Activated naive CD4-positive, alpha-beta T cell treated with Interleukin-2 at 50 U/mL for 16 hours (primary cell): ENCODE results near the gene MCCD1.
A peak's percentile ranks its signal among the peaks of the same experiment; 100 is the strongest.

Experiments used
- DNase-seq: peaks from one replicate; pipeline ENCODE4 v3.0.0-alpha.2; 2020

The MCCD1 gene

GRCh38 chr6:31513456-31514165, 15.2 kb upstream of the MCCD1 start:
- DNase-seq, result no peak

DNA sequence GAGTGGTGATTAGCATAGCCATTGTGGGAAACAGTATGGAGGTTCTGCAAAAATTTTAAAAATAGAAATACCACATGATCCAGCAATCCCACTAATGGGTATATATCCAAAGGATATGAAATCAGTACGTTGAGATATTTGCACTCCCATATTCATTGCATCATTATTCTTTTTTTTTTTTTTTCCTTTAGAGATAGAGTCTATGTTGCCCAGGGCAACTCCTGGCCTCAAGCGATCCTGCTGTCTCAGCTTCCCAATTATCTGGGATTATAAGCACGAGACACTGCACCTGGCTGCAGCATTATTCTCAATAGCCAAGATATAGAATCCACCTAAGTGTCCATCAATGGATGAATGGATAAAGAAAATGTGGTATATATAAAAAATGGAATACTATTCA, 6.9 kb upstream of the MCCD1 start:
- no peak for DNase-seq

- DNase-seq, result no peak
Observed at GRCh38 chr6:31525553-31525931, 3.2 kb upstream of the MCCD1 start.

DNA sequence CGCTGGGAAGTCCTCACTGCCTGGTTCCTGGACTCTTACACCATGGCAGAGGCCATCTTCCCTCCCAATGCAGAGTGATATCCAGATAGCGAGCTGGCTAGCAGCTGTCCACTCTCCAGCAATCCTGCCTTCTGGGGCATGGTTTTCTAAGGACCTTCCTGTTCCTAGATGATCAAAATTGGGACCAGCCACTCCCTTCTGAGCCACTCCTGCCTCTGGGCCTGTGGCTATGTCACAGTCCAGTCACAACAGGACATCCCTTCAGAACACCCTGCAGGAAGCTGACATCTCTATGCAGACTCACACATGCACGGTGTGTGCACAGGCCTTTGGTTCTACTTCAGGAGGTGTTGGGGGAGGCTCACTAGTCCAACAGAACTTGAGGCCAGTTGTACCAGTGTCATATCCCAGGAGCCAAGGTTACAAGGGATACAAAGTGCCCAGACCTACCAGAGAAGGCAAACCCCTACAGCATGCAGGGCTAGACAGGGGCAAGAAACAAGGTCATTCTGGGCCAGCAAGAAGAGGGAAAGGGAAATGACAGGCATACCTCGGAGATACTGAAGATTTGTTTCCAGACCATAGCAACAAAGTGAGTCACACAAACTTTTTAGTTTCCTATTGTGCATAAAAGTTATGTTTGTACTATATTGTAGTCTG, 2.7 kb upstream of the MCCD1 start:
- no peak for DNase-seq

GRCh38 chr6:31528307-31528777, 420 bp upstream of the MCCD1 start:
- DNase-seq, result no peak

DNA sequence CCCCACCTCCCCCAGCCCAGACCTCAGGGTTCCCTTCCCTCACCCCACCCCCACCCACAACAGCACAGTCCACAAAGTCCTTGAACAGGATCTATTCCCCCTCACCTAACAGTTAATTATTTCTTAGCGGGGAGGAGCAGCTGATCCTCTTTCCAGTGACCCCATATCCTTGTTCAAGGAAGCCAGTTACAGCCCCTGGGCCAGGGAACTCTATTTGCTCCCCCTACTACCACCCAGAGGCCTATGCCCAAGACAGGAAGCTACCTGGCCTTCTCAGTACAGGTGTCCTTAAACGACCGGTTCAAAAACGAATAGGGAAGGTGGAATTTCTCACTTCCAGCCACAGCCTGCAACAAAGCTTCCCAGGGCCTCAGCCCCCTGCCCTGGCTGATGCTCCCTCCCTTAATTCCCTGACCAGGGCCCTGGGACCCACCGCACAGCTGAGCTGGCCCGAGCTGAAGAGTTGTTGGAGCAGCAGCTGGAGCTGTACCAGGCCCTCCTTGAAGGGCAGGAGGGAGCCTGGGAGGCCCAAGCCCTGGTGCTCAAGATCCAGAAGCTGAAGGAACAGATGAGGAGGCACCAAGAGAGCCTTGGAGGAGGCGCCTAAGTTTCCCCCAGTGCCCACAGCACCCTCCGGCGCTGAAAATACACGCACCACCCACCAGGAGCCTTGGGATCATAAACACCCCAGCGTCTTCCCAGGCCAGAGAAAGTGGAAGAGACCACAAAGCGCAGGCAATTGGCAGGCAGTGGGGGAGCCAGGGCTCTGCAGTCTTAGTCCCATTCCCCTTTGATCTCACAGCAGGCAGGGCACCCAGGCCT, 778 bp downstream of the MCCD1 start:
- no peak for DNase-seq

- no peak for DNase-seq
Observed at GRCh38 chr6:31530659-31531058, 1.9 kb downstream of the MCCD1 start.

GRCh38 chr6:31531162-31531561, 2.4 kb downstream of the MCCD1 start:
- DNase-seq, result no peak

DNA sequence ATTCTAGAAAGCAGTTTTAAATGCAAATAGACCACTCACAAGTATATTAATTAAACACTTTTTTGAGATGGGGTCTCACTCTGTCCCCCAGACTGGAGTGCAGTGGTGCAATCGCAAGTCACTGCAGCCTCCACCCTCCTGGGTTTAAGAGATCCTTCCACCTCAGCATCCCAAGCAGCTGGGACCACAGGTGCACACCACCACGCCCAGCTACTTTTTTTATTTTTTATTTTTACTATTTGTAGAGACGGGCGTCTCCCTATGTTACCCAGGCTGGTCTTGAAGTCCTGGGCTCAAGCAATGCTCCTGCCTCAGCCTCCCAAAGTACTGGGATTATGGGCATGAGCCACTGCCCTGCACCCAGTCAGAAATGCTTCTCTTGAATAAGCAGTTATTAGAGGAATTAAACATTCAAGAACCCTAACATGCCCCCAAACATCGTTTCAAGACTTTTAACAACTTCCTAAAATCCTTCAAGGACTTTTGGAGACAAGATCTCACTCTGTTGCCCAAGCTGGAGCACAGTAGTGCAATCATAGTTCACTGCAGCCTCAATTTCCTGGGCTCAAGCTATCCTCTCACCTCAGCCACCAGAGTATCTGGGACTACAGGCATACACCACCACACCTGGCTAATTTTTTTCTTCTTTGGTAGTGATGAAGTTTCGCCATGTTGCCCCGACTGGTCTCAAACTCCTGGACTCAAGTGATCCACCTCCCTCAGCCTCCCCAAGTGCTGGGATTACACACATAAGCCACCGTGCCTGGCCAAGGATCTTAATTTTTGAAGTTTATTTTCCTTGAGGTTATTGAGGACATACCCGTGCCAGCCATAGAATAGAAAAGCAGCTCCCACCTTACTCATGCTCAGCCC, 3.2 kb downstream of the MCCD1 start:
- DNase-seq, result no peak

- DNase-seq, result no peak
Observed at GRCh38 chr6:31532644-31533454, 4.1 kb downstream of the MCCD1 start.

- DNase-seq, result no peak
Observed at GRCh38 chr6:31533455-31533841, 4.7 kb downstream of the MCCD1 start.

GRCh38 chr6:31534011-31534410, 5.2 kb downstream of the MCCD1 start:
- no peak for DNase-seq

- no peak for DNase-seq
Observed at GRCh38 chr6:31534521-31535040, 5.8 kb downstream of the MCCD1 start.

DNA sequence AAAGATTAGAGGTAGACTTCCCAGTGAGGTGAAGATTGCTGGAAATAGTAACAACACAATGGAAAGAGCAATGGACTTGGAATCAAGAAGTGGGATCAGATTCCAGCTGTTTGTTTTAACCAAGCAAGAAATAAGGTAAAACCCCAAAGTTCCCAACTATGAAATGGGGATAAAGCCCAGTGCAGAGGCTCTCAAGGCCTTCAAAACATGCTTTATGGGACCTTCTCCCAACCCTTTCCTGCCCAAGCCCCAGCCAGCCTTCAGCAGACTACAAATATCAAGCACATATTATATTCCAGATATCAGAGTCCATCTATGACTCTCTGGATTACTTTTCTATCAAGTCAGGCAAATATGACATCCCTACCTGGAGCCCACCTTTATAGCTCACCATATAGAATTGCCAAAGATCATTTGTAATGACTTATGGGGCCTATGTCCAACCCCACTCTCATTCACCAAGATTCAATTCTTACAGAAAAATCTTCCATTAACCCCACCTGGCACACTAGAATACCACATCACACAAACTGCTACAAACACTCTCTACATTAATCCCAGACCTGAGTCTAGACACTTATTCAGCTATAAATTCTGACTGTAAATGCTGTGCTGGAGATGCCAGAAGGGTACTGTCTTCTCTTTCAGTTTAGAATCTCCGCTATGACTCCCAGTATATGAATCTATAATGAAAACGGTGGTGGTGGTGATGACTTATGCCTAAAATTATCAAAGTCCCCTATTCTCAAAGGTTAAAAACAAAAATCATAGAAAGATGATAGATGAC, 7.0 kb downstream of the MCCD1 start:
- DNase-seq, result no peak

DNA sequence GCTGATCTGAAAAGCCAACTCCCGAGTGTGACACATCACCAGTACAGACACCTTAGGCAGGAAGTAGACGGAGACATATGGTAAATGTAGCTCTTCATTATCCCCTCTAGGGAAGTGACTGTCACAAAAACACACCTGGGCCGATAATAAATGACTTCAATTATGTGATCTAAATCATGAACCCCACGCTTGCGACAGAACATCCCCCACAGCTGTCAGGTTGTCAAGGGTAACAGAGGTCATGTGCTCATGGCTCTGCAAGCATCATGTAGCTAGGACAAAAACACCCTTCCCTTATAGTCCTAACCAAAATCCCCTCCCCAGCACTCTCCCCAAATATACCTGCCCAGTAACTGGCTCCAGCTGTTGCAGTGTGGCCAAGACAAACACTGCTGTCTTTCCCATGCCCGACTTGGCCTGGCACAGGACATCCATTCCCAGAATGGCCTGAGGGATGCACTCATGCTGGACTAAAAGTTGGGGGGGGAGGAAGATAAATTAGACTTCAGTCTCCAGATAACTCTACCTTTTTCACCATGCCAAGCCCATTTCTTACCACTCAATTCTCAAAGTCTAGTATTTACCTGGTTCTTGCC, 10.1 kb downstream of the MCCD1 start:
- DNase-seq, result no peak

GRCh38 chr6:31540640-31541039, 11.9 kb downstream of the MCCD1 start:
- no peak for DNase-seq

DNA sequence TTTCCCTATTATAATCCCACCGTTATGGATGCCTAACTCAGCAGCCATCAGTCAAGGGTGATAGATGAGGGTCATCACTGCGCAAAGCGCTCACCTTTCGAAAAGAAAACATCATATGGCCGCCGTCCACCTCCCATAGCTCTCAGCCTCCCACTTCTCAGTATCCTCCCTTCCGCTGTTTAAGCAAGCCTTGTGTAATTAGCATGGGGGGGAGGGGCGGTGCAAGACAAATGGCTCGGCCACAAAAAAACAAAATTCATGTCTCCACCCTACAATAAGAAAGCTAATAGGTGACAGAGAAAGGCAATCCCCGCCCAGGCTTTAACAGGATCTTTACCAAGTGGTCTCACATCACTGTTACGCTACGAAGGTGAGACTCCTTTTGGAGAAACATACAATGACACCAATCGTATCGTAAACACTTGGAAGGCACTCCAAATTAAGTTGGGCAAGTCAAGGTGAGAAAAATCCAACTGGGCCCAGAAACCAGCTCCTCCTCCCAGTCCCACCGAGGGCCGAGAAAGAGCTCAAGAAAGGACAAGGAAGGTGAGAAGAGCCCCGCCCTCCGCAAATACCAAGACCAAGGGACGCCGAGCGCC, 12.4 kb downstream of the MCCD1 start:
- peak; percentile 65 for DNase-seq

DNA sequence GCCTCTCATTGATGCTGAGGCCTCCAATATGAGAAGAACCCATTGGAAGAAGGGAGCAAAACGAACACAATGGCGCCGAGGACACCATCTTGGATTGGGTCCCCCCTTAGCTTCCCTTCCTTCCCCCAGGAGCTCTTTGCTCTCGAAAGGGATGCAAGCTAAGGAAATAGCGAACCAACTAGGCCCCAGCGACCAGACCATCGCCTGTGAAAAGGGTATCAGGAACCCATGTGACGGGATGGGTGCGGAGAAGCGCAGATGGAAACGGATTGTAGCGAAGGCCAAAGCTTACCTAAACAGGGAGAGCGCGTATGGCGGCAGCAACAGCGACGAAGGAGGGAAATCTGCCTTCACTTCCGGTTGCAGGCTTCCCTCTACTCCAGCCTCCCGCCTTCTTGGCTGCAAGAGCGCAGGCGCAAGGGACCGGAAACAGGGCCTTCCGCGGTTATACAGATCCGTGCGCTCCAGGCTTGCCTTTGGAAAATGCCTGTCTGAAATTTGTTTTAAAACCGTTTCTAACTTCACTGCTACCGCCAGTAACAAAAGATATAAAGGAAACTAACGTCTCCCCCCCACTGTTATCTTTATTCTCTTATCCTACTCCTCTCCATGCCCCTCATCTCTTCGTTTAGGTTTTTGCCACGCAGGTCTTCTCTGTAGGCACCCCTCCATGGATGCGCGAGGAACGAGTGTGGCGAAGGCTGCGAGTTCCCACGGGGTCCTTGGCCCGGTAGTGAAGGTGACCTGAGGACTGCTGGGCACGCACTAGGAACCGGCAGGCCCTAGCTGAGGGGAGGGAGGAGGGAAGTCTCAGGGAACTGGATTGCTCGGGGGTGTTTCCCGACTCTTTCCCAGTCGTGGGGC, 13.1 kb downstream of the MCCD1 start, which contains the start of gene DDX39B:
Gene DDX39B, minus strand, starts transcription at position 346 of the 864 bp plus-strand sequence. CDS start 1,471 bp downstream, outside the sequence.
- peak; percentile 94 for DNase-seq

DNA sequence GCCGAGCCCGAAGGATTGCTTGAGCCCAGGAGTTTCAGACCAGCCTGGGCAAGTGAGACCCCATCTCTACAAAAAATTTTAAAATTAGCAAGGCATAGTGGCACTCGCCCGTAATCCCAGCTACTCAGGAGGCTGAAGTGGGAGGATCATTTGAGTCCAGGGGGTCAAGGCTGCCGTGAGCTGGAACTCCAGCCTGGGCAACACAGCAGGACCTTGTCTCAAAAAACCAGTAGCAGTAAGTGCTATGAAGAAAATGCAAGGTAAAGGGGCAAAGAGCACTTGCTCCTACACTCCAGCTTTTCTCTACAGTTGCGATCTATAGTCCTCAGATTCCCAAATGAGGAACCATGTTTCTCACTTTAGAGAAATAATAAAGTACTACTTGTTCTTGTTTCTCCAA, 14.9 kb downstream of the MCCD1 start:
- no peak for DNase-seq
